Measurements from ENCODE around the gene CAMTA1. TPM values are rescaled to one million over a fixed set of nuclear protein-coding genes. Genes with fewer than 3 reads are reported as not detected.

CAMTA1 gene
- total RNA-seq, 1 experiment from 2014 or later = 69.5 TPM

GRCh38 chr1:7019510-7019909 is 234.3 kb downstream of the CAMTA1 start (continued):
- no peak for TF ChIP-seq TCF7L2 (IDR thresholded peaks at IDR 0.05; ENCODE audit: borderline replicate concordance, extremely low read depth, insufficient read depth, insufficient read length)
- TF ChIP-seq CBX3 (IDR thresholded peaks at IDR 0.05; ENCODE audit: low read depth) = no peak
- no peak for TF ChIP-seq YY1 (IDR thresholded peaks at IDR 0.05; ENCODE audit: extremely low read depth, insufficient replicate concordance, low read depth, low read length)
- TF ChIP-seq, protein P1, sequence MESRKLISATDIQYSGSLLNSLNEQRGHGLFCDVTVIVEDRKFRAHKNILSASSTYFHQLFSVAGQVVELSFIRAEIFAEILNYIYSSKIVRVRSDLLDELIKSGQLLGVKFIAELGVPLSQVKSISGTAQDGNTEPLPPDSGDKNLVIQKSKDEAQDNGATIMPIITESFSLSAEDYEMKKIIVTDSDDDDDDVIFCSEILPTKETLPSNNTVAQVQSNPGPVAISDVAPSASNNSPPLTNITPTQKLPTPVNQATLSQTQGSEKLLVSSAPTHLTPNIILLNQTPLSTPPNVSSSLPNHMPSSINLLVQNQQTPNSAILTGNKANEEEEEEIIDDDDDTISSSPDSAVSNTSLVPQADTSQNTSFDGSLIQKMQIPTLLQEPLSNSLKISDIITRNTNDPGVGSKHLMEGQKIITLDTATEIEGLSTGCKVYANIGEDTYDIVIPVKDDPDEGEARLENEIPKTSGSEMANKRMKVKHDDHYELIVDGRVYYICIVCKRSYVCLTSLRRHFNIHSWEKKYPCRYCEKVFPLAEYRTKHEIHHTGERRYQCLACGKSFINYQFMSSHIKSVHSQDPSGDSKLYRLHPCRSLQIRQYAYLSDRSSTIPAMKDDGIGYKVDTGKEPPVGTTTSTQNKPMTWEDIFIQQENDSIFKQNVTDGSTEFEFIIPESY (IDR thresholded peaks at IDR 0.05; ENCODE audit: extremely low read depth, insufficient replicate concordance, low read length) = no peak
- no peak for TF ChIP-seq EZH2 (IDR thresholded peaks at IDR 0.05)
- no peak for TF ChIP-seq ZFX (IDR thresholded peaks at IDR 0.05)
- no peak for TF ChIP-seq FOSL1 (IDR thresholded peaks at IDR 0.05; ENCODE audit: low read depth)

GRCh38 chr1:7022058-7022457 is 236.8 kb downstream of the CAMTA1 start:
- ChIA-PET RAD21 (ENCODE audit: low non-redundant PET in 1 of 2, low total read pairs in 2 of 2, uncharacterized antibody in 2 of 2, unreplicated experiment in 2 of 2) (no interaction called here), POLR2A (no interaction called here), CTCF (interaction anchor here (1.2 kb wide), 1 partner anchor 21 kb away, joined by 4 read pairs; no protein-coding TSS in a partner anchor)
- no peaks in the 10 kb centered on the region for H3K9me2 ChIP-seq (ENCODE audit: insufficient read depth)
- H3K9me3 ChIP-seq (ENCODE audit: control insufficient read depth in 1 of 2, insufficient read depth in 1 of 2, low read depth in 1 of 2, low read length in 2 of 2) = no peaks in the 10 kb centered on the region
- no peak overlapping the region for H3K4me3 ChIP-seq (replicated peaks in 1 of 2; ENCODE audit: low read depth in 1 of 2, low read length in 2 of 2)
- H3K27ac ChIP-seq (ENCODE audit: low read depth, low read length) = no peak overlapping the region
- DNase-seq (ENCODE audit: low read depth, low spot score) (no peak), ATAC-seq (no peak)
- intact Hi-C loops (cut with micrococcal nuclease) = no loop called here
- no peaks in the 10 kb centered on the region for H3K36me3 ChIP-seq (ENCODE audit: control insufficient read depth in 1 of 2, insufficient read depth in 2 of 2, low read length in 2 of 2)
- no peak overlapping the region for H3K4me2 ChIP-seq (ENCODE audit: low read length)
- TF ChIP-seq TCF7L2 (IDR thresholded peaks at IDR 0.05; ENCODE audit: borderline replicate concordance, extremely low read depth, insufficient read depth, insufficient read length) (no peak), POLR2AphosphoS5 (IDR thresholded peaks at IDR 0.05; ENCODE audit: low read depth, low read length) (no peak), CEBPB (IDR thresholded peaks at IDR 0.05; ENCODE audit: low read depth) (no peak), JUND (IDR thresholded peaks at IDR 0.05) (no peak)
- TF ChIP-seq, protein P2, sequence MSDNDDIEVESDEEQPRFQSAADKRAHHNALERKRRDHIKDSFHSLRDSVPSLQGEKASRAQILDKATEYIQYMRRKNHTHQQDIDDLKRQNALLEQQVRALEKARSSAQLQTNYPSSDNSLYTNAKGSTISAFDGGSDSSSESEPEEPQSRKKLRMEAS (IDR thresholded peaks at IDR 0.05) = no peak
- TF ChIP-seq, protein P1 (IDR thresholded peaks at IDR 0.05; ENCODE audit: extremely low read depth, insufficient replicate concordance, low read length) = no peak
- no peak overlapping the region for H3K9ac ChIP-seq (ENCODE audit: low read length)
- H2AFZ ChIP-seq (ENCODE audit: low read depth, low read length, poor library complexity, severe bottlenecking) = no peak overlapping the region
- peaks cover 26% of the 10 kb centered on the region; the same call in 1 of the 2 replicates for H3K27me3 ChIP-seq (ENCODE audit: insufficient read depth, low read length)
- no TSS peak for BruUV-seq (replicated peaks)
- H3K79me2 ChIP-seq (ENCODE audit: insufficient read depth, low read length) = no peaks in the 10 kb centered on the region
- H3K4me1 ChIP-seq (ENCODE audit: control insufficient read depth in 1 of 2, insufficient read depth in 2 of 2, low read length in 2 of 2) = peaks cover 0 to 12% of the 10 kb centered on the region in 2 experiments; a peak in 2 of 4 replicates
- H4K20me1 ChIP-seq (ENCODE audit: insufficient read depth) = no peaks in the 10 kb centered on the region

Data from HCT116 (cell line).